B cell (primary cell): Measurements from ENCODE around the gene CASZ1.

Source experiments
- EZH2 ChIP-seq: IDR thresholded peaks from 2 replicates; pipeline ENCODE4 v1.6.1; 2012; ENCODE audit warnings: borderline replicate concordance, low read depth, mild to moderate bottlenecking, moderate library complexity, low read length; ENCODE audit not compliant: insufficient read depth, poor library complexity, severe bottlenecking
- TF ChIP-seq, protein P1 (sequence below): fragments of 200-600 bp; IDR thresholded peaks from one replicate; pipeline ENCODE4 v1.8.0; 2022; ENCODE audit warnings: antibody characterized with exemption, mild to moderate bottlenecking

DNA sequence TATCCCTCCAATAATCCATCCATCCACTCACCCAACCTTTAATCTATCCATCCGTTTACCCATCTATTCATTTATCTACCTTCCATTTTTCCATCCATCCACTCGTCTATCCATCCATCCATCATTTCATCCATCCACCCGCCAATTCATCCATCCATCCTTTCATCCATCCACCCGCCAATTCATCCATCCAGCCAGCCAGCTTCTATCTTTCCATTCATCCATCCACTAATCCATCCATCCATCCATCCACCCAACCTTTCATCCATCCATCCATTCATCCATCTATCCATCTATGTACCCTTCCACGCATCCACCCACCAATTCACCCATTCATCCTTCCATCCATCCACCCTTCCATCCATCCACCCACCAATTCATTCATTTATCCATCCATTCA is 10.5 kb upstream of the CASZ1 start:
- TF ChIP-seq, protein P1, sequence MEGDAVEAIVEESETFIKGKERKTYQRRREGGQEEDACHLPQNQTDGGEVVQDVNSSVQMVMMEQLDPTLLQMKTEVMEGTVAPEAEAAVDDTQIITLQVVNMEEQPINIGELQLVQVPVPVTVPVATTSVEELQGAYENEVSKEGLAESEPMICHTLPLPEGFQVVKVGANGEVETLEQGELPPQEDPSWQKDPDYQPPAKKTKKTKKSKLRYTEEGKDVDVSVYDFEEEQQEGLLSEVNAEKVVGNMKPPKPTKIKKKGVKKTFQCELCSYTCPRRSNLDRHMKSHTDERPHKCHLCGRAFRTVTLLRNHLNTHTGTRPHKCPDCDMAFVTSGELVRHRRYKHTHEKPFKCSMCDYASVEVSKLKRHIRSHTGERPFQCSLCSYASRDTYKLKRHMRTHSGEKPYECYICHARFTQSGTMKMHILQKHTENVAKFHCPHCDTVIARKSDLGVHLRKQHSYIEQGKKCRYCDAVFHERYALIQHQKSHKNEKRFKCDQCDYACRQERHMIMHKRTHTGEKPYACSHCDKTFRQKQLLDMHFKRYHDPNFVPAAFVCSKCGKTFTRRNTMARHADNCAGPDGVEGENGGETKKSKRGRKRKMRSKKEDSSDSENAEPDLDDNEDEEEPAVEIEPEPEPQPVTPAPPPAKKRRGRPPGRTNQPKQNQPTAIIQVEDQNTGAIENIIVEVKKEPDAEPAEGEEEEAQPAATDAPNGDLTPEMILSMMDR, result no peak
- TF ChIP-seq EZH2, result no peak
